ENCODE measurements around the gene PRPF18. TPM values are rescaled to one million over a fixed set of nuclear protein-coding genes. Genes with fewer than 3 reads are reported as not detected.

Gene PRPF18
- total RNA-seq, 3 donors from 2014 or later = 24.5 to 26.9 (median 24.5) TPM

GRCh38 chr10:13659887-13660550 lies 73.3 kb downstream of the PRPF18 start:
- peaks cover 5% of the 10 kb centered on the region for H3K4me1 Mint-ChIP-seq (ENCODE audit: low read depth)

GRCh38 chr10:13660551-13660920 lies 73.8 kb downstream of the PRPF18 start:
- DNase-seq (no peak), ATAC-seq (peak in 1 of 2 donors; percentile 13)
- Mint-ChIP-seq H3K4me3 (no peak overlapping the region), H3K4me1 (ENCODE audit: low read depth) (peaks cover 5% of the 10 kb centered on the region), H3K27me3 (ENCODE audit: low read depth) (no peaks in the 10 kb centered on the region), H3K36me3 (ENCODE audit: insufficient read depth) (no peaks in the 10 kb centered on the region), H3K9me3 (no peaks in the 10 kb centered on the region)

More at GRCh38 chr10:13659887-13660550, 73.3 kb downstream of the PRPF18 start:
- Mint-ChIP-seq H3K9me3 (no peaks in the 10 kb centered on the region), H3K27me3 (ENCODE audit: low read depth) (no peaks in the 10 kb centered on the region), H3K4me3 (no peak overlapping the region), H3K36me3 (ENCODE audit: insufficient read depth) (no peaks in the 10 kb centered on the region)
- DNase-seq (peak; percentile 71), ATAC-seq (peak; percentile 57 to 60)

- no peak for DNase-seq
- no peak for ATAC-seq
- Mint-ChIP-seq H3K4me3 (no peak overlapping the region), H3K9me3 (no peaks in the 10 kb centered on the region), H3K36me3 (ENCODE audit: insufficient read depth) (no peaks in the 10 kb centered on the region), H3K4me1 (ENCODE audit: low read depth) (peaks cover 5% of the 10 kb centered on the region), H3K27me3 (ENCODE audit: low read depth) (no peaks in the 10 kb centered on the region)
Observed at GRCh38 chr10:13661256-13661655, 74.5 kb downstream of the PRPF18 start.

DNA sequence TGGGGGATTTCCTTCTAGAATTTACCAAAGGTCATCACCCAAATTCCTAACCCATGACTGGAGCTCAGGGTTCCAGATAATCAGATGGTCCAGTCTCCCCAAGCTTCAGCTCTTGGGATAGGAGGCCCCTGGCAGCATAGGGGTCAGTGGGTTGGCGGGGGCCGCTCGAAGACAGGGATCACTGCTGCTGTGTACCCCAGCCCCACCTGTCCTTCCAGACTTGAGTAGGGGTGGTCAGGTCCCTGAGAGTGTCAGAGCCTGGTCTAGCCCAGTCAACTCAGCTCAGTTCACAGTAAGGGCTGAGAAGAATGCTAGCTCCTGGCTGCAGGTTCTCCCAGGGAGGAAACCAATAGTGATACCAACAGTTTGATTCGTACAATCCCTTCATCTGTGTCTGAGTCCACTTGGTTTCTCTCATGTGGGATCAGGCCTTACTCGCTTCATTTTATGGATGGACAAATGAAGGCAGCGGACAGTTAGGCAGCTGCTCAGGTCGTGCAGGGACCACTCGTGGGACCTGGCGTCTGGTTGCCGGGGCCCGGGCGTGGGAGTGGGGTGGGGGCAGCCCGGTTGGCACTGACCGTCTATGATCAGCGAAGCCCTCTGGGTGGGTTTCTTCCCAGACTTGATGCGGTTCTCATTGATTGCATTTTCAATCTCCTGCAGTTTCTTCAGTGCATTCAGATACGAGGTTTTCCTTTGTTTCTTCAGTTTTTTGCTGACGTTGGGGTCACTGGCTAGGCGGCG lies 78.9 kb downstream of the PRPF18 start:
- H3K4me3 Mint-ChIP-seq = no peak overlapping the region
- peaks cover 6% of the 10 kb centered on the region for H3K36me3 Mint-ChIP-seq (ENCODE audit: insufficient read depth)
- H3K4me1 Mint-ChIP-seq (ENCODE audit: low read depth) = no peaks in the 10 kb centered on the region
- ATAC-seq (no peak), DNase-seq (no peak)
- no peaks in the 10 kb centered on the region for H3K27me3 Mint-ChIP-seq (ENCODE audit: low read depth)
- H3K9me3 Mint-ChIP-seq = no peaks in the 10 kb centered on the region

GRCh38 chr10:13668126-13668525 lies 81.4 kb downstream of the PRPF18 start:
- DNase-seq (no peak), ATAC-seq (no peak)
- Mint-ChIP-seq H3K36me3 (ENCODE audit: insufficient read depth) (peaks cover 8% of the 10 kb centered on the region), H3K27me3 (ENCODE audit: low read depth) (no peaks in the 10 kb centered on the region), H3K4me3 (no peak overlapping the region), H3K4me1 (ENCODE audit: low read depth) (no peaks in the 10 kb centered on the region), H3K9me3 (no peaks in the 10 kb centered on the region)

DNA sequence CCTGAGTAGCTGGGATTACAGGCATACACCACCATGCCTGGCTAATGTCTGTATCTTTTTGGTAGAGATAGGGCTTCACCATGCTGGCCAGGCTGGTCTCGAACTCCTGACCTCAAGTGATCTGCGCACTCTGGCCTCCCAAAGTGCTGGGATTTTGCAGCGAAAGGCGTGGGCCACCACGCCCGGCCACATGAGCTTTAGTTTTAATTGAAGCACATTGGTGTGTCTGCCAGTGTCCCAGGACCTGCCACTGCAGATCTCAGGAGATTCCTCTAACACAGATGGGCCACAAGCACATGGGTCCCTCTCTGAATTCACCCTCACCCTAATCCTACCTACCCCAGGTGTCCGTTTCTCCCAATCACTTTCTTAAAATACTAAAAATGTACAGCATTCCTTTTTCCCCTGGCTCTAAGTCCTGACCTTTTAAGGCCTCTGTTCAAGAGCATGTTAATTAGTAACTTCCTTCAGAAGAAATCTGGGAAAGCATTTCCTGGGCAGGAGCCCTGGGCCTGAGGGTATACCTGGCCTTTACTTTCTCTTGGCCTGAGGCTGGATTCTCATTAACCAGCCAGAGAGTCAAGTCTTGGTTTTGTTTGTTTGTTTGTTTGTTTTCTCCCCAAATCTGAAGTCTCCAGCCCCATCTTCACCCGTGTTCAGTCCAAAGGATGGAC lies 82.6 kb downstream of the PRPF18 start:
- DNase-seq (no peak), ATAC-seq (no peak)
- Mint-ChIP-seq H3K27me3 (ENCODE audit: low read depth) (no peaks in the 10 kb centered on the region), H3K4me1 (ENCODE audit: low read depth) (no peaks in the 10 kb centered on the region), H3K36me3 (ENCODE audit: insufficient read depth) (peaks cover 8% of the 10 kb centered on the region), H3K9me3 (no peaks in the 10 kb centered on the region), H3K4me3 (no peak overlapping the region)

DNA sequence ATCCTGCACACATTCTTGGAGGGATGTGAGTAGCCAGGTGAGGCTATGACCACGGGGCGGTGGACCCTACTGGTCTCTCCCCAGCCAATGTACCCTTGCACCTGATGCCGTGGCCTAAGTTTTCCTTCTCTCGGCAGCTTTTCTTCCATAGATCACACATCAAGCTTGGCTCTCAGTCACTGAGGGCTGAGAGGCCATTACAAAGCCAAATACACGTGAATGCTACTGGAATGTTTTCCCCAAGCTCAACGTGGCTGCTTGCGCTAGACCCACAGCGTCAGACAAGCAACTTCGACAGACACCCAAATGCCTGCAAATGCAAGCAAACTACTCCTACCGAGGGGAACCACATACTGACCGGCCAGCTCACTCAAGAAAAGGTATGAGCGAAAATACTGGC lies 83.1 kb downstream of the PRPF18 start:
- Mint-ChIP-seq H3K9me3 (no peaks in the 10 kb centered on the region), H3K27me3 (ENCODE audit: low read depth) (no peaks in the 10 kb centered on the region), H3K4me3 (no peak overlapping the region), H3K4me1 (ENCODE audit: low read depth) (no peaks in the 10 kb centered on the region), H3K36me3 (ENCODE audit: insufficient read depth) (peaks cover 8% of the 10 kb centered on the region)
- DNase-seq (no peak), ATAC-seq (no peak)

DNA sequence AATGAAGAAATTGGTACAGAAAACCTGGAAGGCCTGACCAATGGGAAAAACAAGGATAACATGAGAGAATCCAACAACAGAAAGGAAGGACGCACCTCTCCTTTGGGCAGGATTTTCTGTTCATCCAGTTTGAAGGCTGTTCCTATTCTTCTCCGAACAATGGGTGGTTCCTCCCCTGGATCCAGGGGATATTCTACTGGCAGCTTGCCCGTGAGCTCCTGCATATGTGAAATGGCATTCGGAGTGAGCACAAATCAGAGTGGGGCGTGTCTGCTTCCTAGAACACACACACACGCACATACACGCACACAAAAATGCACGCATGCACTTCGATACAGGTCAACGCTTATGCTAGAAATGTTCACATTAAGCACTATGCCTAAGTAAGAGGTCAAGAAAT lies 83.5 kb downstream of the PRPF18 start:
- ATAC-seq (no peak), DNase-seq (no peak)
- Mint-ChIP-seq H3K9me3 (no peaks in the 10 kb centered on the region), H3K36me3 (ENCODE audit: insufficient read depth) (peaks cover 8% of the 10 kb centered on the region), H3K4me1 (ENCODE audit: low read depth) (no peaks in the 10 kb centered on the region), H3K4me3 (no peak overlapping the region), H3K27me3 (ENCODE audit: low read depth) (no peaks in the 10 kb centered on the region)

- H3K4me1 Mint-ChIP-seq (ENCODE audit: low read depth) = no peaks in the 10 kb centered on the region
- H3K4me3 Mint-ChIP-seq = no peak overlapping the region
- no peaks in the 10 kb centered on the region for H3K9me3 Mint-ChIP-seq
- H3K27me3 Mint-ChIP-seq (ENCODE audit: low read depth) = peaks cover under 1% of the 10 kb centered on the region
- H3K36me3 Mint-ChIP-seq (ENCODE audit: insufficient read depth) = peaks cover 8% of the 10 kb centered on the region
- no peak for ATAC-seq
- no peak for DNase-seq
Observed at GRCh38 chr10:13671904-13672303, 85.1 kb downstream of the PRPF18 start.

DNA sequence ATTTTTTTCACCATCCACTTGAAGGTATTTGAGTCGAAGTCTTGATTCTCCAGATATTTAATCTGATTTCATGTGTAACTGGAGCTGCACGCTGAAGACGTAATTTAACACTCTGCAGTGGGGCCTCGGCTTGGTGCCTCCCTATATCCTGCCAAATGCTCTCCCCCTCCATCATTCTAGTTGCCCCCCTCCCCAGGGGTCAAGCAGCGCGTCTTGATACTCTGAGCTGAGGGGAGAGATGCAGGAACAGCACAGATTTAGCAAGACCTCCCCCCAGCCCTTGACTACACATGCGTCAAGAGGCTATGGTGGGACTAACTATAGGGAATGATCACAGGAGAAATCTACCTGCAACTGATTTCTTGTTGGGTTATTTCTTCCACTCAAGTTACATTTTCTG lies 85.8 kb downstream of the PRPF18 start:
- H3K27me3 Mint-ChIP-seq (ENCODE audit: low read depth) = peaks cover 7% of the 10 kb centered on the region
- H3K9me3 Mint-ChIP-seq = no peaks in the 10 kb centered on the region
- H3K4me3 Mint-ChIP-seq = no peak overlapping the region
- DNase-seq (no peak), ATAC-seq (no peak)
- H3K36me3 Mint-ChIP-seq (ENCODE audit: insufficient read depth) = peaks cover 8% of the 10 kb centered on the region
- H3K4me1 Mint-ChIP-seq (ENCODE audit: low read depth) = no peaks in the 10 kb centered on the region

GRCh38 chr10:13673156-13673555 lies 86.4 kb downstream of the PRPF18 start:
- peaks cover 8% of the 10 kb centered on the region for H3K36me3 Mint-ChIP-seq (ENCODE audit: insufficient read depth)
- ATAC-seq (no peak), DNase-seq (no peak)
- peaks cover 8% of the 10 kb centered on the region for H3K27me3 Mint-ChIP-seq (ENCODE audit: low read depth)
- H3K9me3 Mint-ChIP-seq = no peaks in the 10 kb centered on the region
- H3K4me1 Mint-ChIP-seq (ENCODE audit: low read depth) = no peaks in the 10 kb centered on the region
- no peak overlapping the region for H3K4me3 Mint-ChIP-seq

DNA sequence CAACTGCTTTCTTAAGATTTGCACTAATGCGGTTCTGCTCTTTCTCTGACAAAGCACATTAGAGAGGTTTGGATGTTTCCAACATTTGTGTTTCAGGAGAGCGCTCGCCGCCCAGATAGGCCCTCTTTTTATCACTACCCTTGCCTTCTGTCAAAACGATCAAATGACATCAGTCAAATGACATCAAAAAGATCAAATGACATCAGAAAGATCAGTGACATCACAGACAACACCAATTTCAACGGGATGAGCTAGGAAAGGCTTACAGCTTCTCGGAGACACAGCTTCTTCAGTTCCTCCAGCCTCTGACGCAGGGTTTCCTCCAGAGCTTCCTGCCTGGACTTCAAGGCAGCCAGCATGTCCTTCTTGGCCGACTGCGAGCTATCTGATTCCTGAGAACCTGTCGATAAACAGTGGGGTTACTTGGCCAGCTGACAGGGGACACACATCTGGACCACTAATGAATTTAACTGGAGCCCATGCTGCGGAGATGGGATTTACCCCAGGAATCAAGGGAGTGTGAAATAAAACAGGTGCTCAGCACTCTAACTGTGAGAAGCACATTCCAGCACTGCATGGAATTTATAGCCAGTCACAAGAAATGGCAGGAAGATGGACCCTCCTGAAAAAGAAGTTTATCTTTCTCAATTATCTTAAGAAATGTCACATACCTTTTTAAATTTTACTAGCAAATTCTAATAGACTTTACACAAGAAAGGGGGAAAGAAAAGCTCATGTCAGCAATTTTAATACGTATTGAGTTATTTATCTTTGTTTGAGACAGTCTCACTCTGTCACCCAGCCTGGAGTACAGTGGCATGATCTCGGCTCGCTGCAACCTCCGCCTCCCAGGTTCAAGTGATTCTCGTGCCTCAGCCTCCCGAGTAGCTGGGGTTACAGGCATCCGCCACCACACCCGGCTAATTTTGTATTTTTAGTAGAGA lies 88.2 kb downstream of the PRPF18 start:
- H3K4me3 Mint-ChIP-seq = no peak overlapping the region
- ATAC-seq (no peak), DNase-seq (no peak)
- H3K4me1 Mint-ChIP-seq (ENCODE audit: low read depth) = no peaks in the 10 kb centered on the region
- no peaks in the 10 kb centered on the region for H3K9me3 Mint-ChIP-seq
- H3K27me3 Mint-ChIP-seq (ENCODE audit: low read depth) = peaks cover 17% of the 10 kb centered on the region
- peaks cover 7% of the 10 kb centered on the region for H3K36me3 Mint-ChIP-seq (ENCODE audit: insufficient read depth)

DNA sequence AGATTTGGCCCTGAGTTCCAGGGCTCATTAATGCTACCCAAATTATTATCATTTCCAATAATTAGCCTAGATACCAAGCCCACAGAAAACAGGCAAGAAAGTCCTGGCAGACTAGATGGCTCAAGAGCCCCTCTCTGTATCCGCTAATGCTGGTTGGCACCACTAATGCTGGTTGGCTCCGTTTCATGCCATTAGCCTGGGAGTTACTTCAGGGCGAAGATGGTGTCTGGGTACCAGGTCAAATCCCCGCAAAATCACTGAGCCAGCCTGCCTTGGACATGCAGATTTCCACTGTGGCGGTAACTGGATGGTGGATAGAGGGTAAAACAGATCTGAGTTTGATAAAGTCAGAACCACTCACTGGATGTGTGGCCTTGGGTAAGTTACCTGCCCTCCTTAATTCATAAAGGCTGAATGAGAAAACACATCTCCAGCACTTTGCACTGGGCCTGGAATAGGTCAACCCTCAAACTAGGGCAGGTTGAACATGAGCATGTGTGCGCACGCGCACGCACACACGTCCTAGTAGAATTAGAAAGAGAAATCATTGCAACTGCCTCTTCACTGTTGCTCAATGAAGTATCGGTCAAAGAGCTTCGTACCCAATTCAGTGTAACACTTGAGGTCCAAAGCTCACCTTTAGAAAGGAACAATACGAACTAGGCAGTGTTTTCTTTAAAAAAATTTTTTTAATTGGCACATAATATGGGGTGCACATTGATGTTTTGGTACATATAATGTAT lies 91.5 kb downstream of the PRPF18 start:
- no peaks in the 10 kb centered on the region for H3K36me3 Mint-ChIP-seq (ENCODE audit: insufficient read depth)
- no peak overlapping the region for H3K4me3 Mint-ChIP-seq
- no peaks in the 10 kb centered on the region for H3K4me1 Mint-ChIP-seq (ENCODE audit: low read depth)
- H3K27me3 Mint-ChIP-seq (ENCODE audit: low read depth) = peaks cover 26% of the 10 kb centered on the region
- ATAC-seq (no peak), DNase-seq (no peak)
- no peaks in the 10 kb centered on the region for H3K9me3 Mint-ChIP-seq

Measured in activated T-cell treated with anti-CD3 and anti-CD28 coated beads, Interleukin-2, amount 50 U/mL, for 4 hours (primary cell).